K562 (cell line): ENCODE results near the gene IPP. TPM values are rescaled to one million over a fixed set of nuclear protein-coding genes. Genes with fewer than 3 reads are reported as not detected.
A peak's percentile ranks its signal among the peaks of the same experiment; 100 is the strongest.

Source experiments
- CHCHD3 ChIP-seq: fragments of 250-450 bp; sonication (Bioruptor Pico); IDR thresholded peaks from 2 replicates; pipeline ENCODE4 v2.1.2; 2022; ENCODE audit warnings: mild to moderate bottlenecking
- CHD4 ChIP-seq: fragments of 200-600 bp; sonication (generic); IDR thresholded peaks from 3 replicates; pipeline ENCODE4 v1.6.1; 2012; ENCODE audit warnings: low read depth, mild to moderate bottlenecking, mixed read lengths, low read length, inconsistent platforms; ENCODE audit not compliant: insufficient read depth, insufficient replicate concordance, poor library complexity, severe bottlenecking
- CSDE1 ChIP-seq, 2 experiments: fragments of 450-650 bp; IDR thresholded peaks; 2 replicates each; pipeline ENCODE4 v1.6.1; 2016; ENCODE audit warnings: mild to moderate bottlenecking in 1 of 2
- GATAD2A ChIP-seq: fragments of 450-650 bp; IDR thresholded peaks from 2 replicates; pipeline ENCODE4 v1.6.1; 2017
- GATAD2B ChIP-seq: fragments of 450-650 bp; IDR thresholded peaks from 2 replicates; pipeline ENCODE4 v1.6.1; 2017; ENCODE audit warnings: mild to moderate bottlenecking, borderline replicate concordance
- GTF2A2 ChIP-seq: IDR thresholded peaks from 2 replicates; pipeline ENCODE4 v1.6.1; 2016; ENCODE audit warnings: mild to moderate bottlenecking, missing genetic modification characterization, missing compliant biosample characterization
- HDAC2 ChIP-seq: fragments of 450-650 bp; IDR thresholded peaks from 2 replicates; pipeline ENCODE4 v1.6.1; 2016; ENCODE audit warnings: mild to moderate bottlenecking
- HEY1 ChIP-seq: fragments of 250-450 bp; sonication (Bioruptor Pico); IDR thresholded peaks from 2 replicates; pipeline ENCODE4 v1.5.0; 2020; ENCODE audit warnings: mild to moderate bottlenecking, moderate library complexity, borderline replicate concordance
- KDM5B ChIP-seq: fragments of 200-600 bp; sonication (generic); IDR thresholded peaks from 2 replicates; pipeline ENCODE4 v1.6.1; 2012; ENCODE audit warnings: low read depth, mild to moderate bottlenecking, moderate library complexity, low read length, control low read depth, inconsistent platforms; ENCODE audit not compliant: insufficient replicate concordance
- MCM5 ChIP-seq: fragments of 450-650 bp; IDR thresholded peaks from 2 replicates; pipeline ENCODE4 v1.6.1; 2016; ENCODE audit warnings: low read depth
- MYBL2 ChIP-seq, 2 experiments: fragments of 450-650 bp in 1 of 2; sonication (generic) in 1 of 2; formaldehyde crosslinking in 1 of 2; IDR thresholded peaks; 2 replicates each; pipeline versions ENCODE4 v1.6.1 to v1.8.1; 2017 to 2022; ENCODE audit warnings: borderline replicate concordance in 1 of 2, inconsistent platforms in 1 of 2, low read depth in 1 of 2, mild to moderate bottlenecking in 1 of 2, missing genetic modification reagents in 1 of 2, moderate library complexity in 1 of 2
- MYC ChIP-seq, 2 experiments: fragments of 250-450 bp in 1 of 2; sonication (Bioruptor Pico) in 1 of 2; IDR thresholded peaks; 2 replicates each; pipeline versions ENCODE4 v1.5.1 to v1.6.1; 2012 to 2021; ENCODE audit warnings: low read depth in 2 of 2, borderline replicate concordance in 1 of 2, improper control_type of control experiment in 1 of 2, low read length in 1 of 2, mild to moderate bottlenecking in 1 of 2, moderate library complexity in 1 of 2
- NCOA2 ChIP-seq, 2 experiments: fragments of 450-650 bp; IDR thresholded peaks; 2 replicates each; pipeline ENCODE4 v1.6.1; 2018; ENCODE audit warnings: mild to moderate bottlenecking in 2 of 2, moderate library complexity in 1 of 2; ENCODE audit not compliant: partially characterized antibody in 2 of 2
- OTX1 ChIP-seq: fragments of 450-650 bp; formaldehyde crosslinking; IDR thresholded peaks from 2 replicates; pipeline ENCODE4 v1.4.0; 2022; ENCODE audit warnings: mild to moderate bottlenecking
- PCBP2 ChIP-seq: fragments of 200-400 bp; formaldehyde crosslinking; IDR thresholded peaks from 2 replicates; pipeline ENCODE4 v1.6.1; 2018; ENCODE audit warnings: low read length, low read depth, mild to moderate bottlenecking, moderate library complexity; ENCODE audit not compliant: poor library complexity, severe bottlenecking
- PHF21A ChIP-seq: fragments of 450-650 bp; IDR thresholded peaks from 2 replicates; pipeline ENCODE4 v1.6.1; 2017; ENCODE audit warnings: low read depth, borderline replicate concordance
- PHTF2 ChIP-seq: fragments of 250-450 bp; sonication (Bioruptor Pico); IDR thresholded peaks from 2 replicates; pipeline ENCODE4 v1.5.0; 2021; ENCODE audit warnings: mild to moderate bottlenecking
- RBM39 ChIP-seq: fragments of 200-400 bp; formaldehyde crosslinking; optimal IDR thresholded peaks from 2 replicates; pipeline ENCODE3; 2018; ENCODE audit warnings: low read depth, low read length
- ZNF175 ChIP-seq: fragments of 200-800 bp; sonication (Bioruptor generic); IDR thresholded peaks from 2 replicates; pipeline ENCODE4 v1.6.1; 2016; ENCODE audit warnings: low read depth, mild to moderate bottlenecking, missing genetic modification characterization, missing compliant biosample characterization
- ZNF354B ChIP-seq: fragments of 250-450 bp; sonication (Bioruptor Pico); IDR thresholded peaks from 2 replicates; pipeline ENCODE4 v1.4.0; 2020
- polyA plus RNA-seq, 8 experiments: library from polyadenylated mRNA; depleted of rRNA in 4 of 8; stranded (reverse) in 5 of 8; unstranded in 3 of 8; fragments of >200 nt; fragmentation: Nextera tagmentation in 2 of 8; fragmentation: Illumina TruSeq in 1 of 8; extraction: Ambion mirVana in 2 of 8; extraction: Trizol in 1 of 8; gene quantifications; 2 replicates each; pipeline versions ENCODE4 v1.2.1 to v1.2.3, GENCODE V29; 2011 to 2014; ENCODE audit warnings: inconsistent platforms in 1 of 8, missing spikeins in 1 of 8
- total RNA-seq, 7 experiments: library from RNA; depleted of rRNA in 6 of 7; stranded (reverse); fragments of >200 nt in 6 of 7; fragmentation: Illumina TruSeq in 2 of 7; extraction: Trizol in 2 of 7; gene quantifications; 2 replicates each; pipeline versions ENCODE4 v1.2.1 to v1.2.3, GENCODE V29; 2011 to 2021; ENCODE audit warnings: low replicate concordance in 1 of 7
- TF ChIP-seq, protein P1 (sequence below), 2 experiments: IDR thresholded peaks; 2 replicates each; pipeline ENCODE4 v1.6.1; 2012; ENCODE audit warnings: improper control_type of control experiment in 2 of 2, low read depth in 2 of 2, low read length in 2 of 2, borderline replicate concordance in 1 of 2
- TF ChIP-seq, protein P2 (sequence below): fragments of 450-650 bp; IDR thresholded peaks from 2 replicates; pipeline ENCODE4 v1.6.1; 2016; ENCODE audit warnings: low read depth, mild to moderate bottlenecking, moderate library complexity
- TF ChIP-seq, protein P3 (sequence below): fragments of 250-450 bp; sonication (Bioruptor Pico); IDR thresholded peaks from 2 replicates; pipeline ENCODE4 v1.5.0; 2020; ENCODE audit warnings: mild to moderate bottlenecking

Gene IPP
- total and polyA plus RNA-seq, 9 of the 15 experiments (the other 6 are each of a cell fraction or from before 2014, with no cell fraction given): 6.9 to 15.1 (median 9.7) TPM

GRCh38 chr1:45750298-45751038 lies at the start of gene IPP (continued):
- TF ChIP-seq KDM5B: peak; percentile 96
- TF ChIP-seq CHD4: no peak
- TF ChIP-seq, protein P1, sequence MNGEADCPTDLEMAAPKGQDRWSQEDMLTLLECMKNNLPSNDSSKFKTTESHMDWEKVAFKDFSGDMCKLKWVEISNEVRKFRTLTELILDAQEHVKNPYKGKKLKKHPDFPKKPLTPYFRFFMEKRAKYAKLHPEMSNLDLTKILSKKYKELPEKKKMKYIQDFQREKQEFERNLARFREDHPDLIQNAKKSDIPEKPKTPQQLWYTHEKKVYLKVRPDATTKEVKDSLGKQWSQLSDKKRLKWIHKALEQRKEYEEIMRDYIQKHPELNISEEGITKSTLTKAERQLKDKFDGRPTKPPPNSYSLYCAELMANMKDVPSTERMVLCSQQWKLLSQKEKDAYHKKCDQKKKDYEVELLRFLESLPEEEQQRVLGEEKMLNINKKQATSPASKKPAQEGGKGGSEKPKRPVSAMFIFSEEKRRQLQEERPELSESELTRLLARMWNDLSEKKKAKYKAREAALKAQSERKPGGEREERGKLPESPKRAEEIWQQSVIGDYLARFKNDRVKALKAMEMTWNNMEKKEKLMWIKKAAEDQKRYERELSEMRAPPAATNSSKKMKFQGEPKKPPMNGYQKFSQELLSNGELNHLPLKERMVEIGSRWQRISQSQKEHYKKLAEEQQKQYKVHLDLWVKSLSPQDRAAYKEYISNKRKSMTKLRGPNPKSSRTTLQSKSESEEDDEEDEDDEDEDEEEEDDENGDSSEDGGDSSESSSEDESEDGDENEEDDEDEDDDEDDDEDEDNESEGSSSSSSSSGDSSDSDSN (IDR thresholded peaks at IDR 0.05; ENCODE audit: borderline replicate concordance in 1 of 2, low read depth in 2 of 2, low read length in 2 of 2): peak; percentile 100
- peak; percentile 65; the same call in 1 of the 2 replicates for TF ChIP-seq PHF21A
- TF ChIP-seq HEY1 (CRISPR knock-in tag): peak; percentile 47; the same call in 1 of the 2 replicates
- TF ChIP-seq OTX1: peak; percentile 37
- peak in 1 of 2 experiments; percentile 54; a peak in 2 of 4 replicates for TF ChIP-seq CSDE1 (IDR thresholded peaks at IDR 0.05)
- TF ChIP-seq RBM39: no peak
- TF ChIP-seq MYC (IDR thresholded peaks at IDR 0.05; ENCODE audit: low read depth, low read length): peak; percentile 29; the same call in 1 of the 2 replicates
- TF ChIP-seq MYC (CRISPR knock-in tag; IDR thresholded peaks at IDR 0.05; ENCODE audit: borderline replicate concordance, low read depth): no peak
- TF ChIP-seq GTF2A2 (tag): no peak
- peak; percentile 22; the same call in 1 of the 2 replicates for TF ChIP-seq ZNF175 (CRISPR knock-in tag)
- peak; percentile 56; the same call in 1 of the 2 replicates for TF ChIP-seq ZNF354B (CRISPR knock-in tag)
- no peak for TF ChIP-seq PCBP2
- TF ChIP-seq NCOA2 (IDR thresholded peaks at IDR 0.05; ENCODE audit: partially characterized antibody in 2 of 2): no peak
- TF ChIP-seq, protein P2, sequence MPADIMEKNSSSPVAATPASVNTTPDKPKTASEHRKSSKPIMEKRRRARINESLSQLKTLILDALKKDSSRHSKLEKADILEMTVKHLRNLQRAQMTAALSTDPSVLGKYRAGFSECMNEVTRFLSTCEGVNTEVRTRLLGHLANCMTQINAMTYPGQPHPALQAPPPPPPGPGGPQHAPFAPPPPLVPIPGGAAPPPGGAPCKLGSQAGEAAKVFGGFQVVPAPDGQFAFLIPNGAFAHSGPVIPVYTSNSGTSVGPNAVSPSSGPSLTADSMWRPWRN: no peak
- TF ChIP-seq MCM5: no peak
- TF ChIP-seq GATAD2B: no peak
- 0 out of 2 replicates have a peak, but pooled peaks have one; percentile 84 for TF ChIP-seq CHCHD3 (CRISPR knock-in tag)
- TF ChIP-seq, protein P3, sequence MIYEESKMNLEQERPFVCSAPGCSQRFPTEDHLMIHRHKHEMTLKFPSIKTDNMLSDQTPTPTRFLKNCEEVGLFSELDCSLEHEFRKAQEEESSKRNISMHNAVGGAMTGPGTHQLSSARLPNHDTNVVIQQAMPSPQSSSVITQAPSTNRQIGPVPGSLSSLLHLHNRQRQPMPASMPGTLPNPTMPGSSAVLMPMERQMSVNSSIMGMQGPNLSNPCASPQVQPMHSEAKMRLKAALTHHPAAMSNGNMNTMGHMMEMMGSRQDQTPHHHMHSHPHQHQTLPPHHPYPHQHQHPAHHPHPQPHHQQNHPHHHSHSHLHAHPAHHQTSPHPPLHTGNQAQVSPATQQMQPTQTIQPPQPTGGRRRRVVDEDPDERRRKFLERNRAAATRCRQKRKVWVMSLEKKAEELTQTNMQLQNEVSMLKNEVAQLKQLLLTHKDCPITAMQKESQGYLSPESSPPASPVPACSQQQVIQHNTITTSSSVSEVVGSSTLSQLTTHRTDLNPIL (CRISPR knock-in tag): no peak
- TF ChIP-seq HDAC2: peak; percentile 62
- TF ChIP-seq MYBL2 (IDR thresholded peaks at IDR 0.05; ENCODE audit: low read depth): no peak
- no peak for TF ChIP-seq MYBL2 (CRISPR knock-in tag; IDR thresholded peaks at IDR 0.05; ENCODE audit: borderline replicate concordance)
- TF ChIP-seq PHTF2 (CRISPR knock-in tag): 0 out of 2 replicates have a peak, but pooled peaks have one; percentile 57
- TF ChIP-seq GATAD2A: no peak
